OCI-LY3 (cell line): ENCODE measurements around the gene ACBD3.

Source experiments
- EZH2phosphoT487 ChIP-seq: fragments of 200-600 bp; shearing (Covaris generic); IDR thresholded peaks from 2 replicates; pipeline ENCODE4 v1.6.1; 2018; ENCODE audit warnings: antibody characterized with exemption, mixed run types, low read depth
- TF ChIP-seq, protein P1 (sequence below): fragments of 200-600, 300-600 bp; sonication (generic); IDR thresholded peaks from 2 replicates; pipeline ENCODE4 v1.5.1; 2014; ENCODE audit warnings: antibody characterized with exemption, low read length, low read depth

DNA sequence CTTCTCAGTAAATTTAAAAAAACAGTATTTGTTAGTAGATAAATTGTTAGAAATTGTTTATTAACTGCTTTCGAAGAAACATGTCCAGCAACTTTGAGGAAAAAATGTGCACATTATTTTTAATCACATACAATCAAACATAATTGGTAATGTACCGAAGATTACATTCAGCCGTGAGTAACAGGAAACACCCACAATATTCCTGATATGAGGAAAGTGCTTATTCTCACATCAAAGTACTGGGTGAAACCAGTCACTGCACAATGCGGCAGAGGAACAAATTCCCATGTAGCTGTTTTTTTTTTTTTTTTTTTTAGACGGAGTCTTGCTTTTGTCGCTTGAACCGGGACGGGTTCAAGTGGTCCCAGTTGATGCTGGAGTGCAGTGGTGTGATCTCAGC is 9.7 kb downstream of the ACBD3 start:
- TF ChIP-seq, protein P1, sequence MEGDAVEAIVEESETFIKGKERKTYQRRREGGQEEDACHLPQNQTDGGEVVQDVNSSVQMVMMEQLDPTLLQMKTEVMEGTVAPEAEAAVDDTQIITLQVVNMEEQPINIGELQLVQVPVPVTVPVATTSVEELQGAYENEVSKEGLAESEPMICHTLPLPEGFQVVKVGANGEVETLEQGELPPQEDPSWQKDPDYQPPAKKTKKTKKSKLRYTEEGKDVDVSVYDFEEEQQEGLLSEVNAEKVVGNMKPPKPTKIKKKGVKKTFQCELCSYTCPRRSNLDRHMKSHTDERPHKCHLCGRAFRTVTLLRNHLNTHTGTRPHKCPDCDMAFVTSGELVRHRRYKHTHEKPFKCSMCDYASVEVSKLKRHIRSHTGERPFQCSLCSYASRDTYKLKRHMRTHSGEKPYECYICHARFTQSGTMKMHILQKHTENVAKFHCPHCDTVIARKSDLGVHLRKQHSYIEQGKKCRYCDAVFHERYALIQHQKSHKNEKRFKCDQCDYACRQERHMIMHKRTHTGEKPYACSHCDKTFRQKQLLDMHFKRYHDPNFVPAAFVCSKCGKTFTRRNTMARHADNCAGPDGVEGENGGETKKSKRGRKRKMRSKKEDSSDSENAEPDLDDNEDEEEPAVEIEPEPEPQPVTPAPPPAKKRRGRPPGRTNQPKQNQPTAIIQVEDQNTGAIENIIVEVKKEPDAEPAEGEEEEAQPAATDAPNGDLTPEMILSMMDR: no peak
- TF ChIP-seq EZH2phosphoT487: no peak
